ENCODE measurements around the gene PAM.
"Not testable (repeated sequence)": the region's sequence is repeated elsewhere in the genome, so short reads cannot be mapped to it uniquely, and the experiment has no call there.

PAM gene

GRCh38 chr5:102747386-102748166 is 7.5 kb upstream of the PAM start:
- H3K27me3 ChIP-seq (replicated peaks; ENCODE audit: control insufficient read depth, insufficient read depth, low read length): no peaks in the 10 kb centered on the region
- no peak for DNase-seq (ENCODE audit: extremely low read depth, insufficient read length)
- no peaks in the 10 kb centered on the region for H3K36me3 ChIP-seq (ENCODE audit: control insufficient read depth, insufficient read depth, low read length)
- H3K4me3 ChIP-seq (replicated peaks; ENCODE audit: low read depth, low read length): no peak overlapping the region
- no peak for TF ChIP-seq CTCF (IDR thresholded peaks at IDR 0.05; ENCODE audit: insufficient read depth, low read length, poor library complexity, severe bottlenecking)

- no peak for DNase-seq (ENCODE audit: extremely low read depth, insufficient read length)
- Histone ChIP-seq H3K4me3 (replicated peaks; ENCODE audit: low read depth, low read length) (no peak overlapping the region), H3K27me3 (replicated peaks; ENCODE audit: control insufficient read depth, insufficient read depth, low read length) (no peaks in the 10 kb centered on the region), H3K36me3 (ENCODE audit: control insufficient read depth, insufficient read depth, low read length) (no peaks in the 10 kb centered on the region)
- no peak for TF ChIP-seq CTCF (IDR thresholded peaks at IDR 0.05; ENCODE audit: insufficient read depth, low read length, poor library complexity, severe bottlenecking)
Observed at GRCh38 chr5:102749416-102750030, 5.6 kb upstream of the PAM start.

DNA sequence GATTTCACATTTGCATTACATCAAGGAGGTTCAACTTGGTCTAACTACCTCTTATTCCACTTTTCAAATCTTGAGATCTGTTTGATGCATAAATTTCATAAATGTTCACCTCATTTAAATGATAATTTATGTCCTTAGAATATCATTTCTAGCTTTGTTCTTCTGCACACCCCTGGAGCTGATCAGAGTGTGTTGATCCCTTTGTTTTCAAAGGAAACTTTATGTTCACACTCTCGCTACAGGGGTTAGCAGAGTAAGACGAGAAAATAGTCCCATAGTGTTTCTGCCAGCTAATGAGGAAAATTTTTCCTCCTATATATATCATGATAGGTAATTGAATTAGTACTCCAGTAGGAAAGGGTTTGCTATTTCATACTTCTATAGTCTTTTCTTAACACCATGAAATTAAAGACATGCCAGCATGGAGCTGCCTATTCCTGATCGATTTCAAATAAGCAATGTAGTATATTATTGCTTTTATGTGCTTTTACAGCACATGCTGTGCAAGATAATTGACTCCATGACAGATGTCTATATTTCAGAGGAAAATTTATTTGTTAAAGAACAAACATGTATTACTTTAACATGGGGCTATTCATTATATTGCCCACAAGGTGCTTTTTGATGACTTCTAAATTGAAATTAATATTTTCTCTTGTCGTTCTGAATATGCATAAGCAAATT is 4.8 kb upstream of the PAM start:
- Histone ChIP-seq H3K27me3 (replicated peaks; ENCODE audit: control insufficient read depth, insufficient read depth, low read length) (no peaks in the 10 kb centered on the region), H3K4me3 (replicated peaks; ENCODE audit: low read depth, low read length) (no peak overlapping the region), H3K36me3 (ENCODE audit: control insufficient read depth, insufficient read depth, low read length) (no peaks in the 10 kb centered on the region)
- TF ChIP-seq CTCF (IDR thresholded peaks at IDR 0.05; ENCODE audit: insufficient read depth, low read length, poor library complexity, severe bottlenecking): no peak
- no peak for DNase-seq (ENCODE audit: extremely low read depth, insufficient read length)

GRCh38 chr5:102751903-102752376 is 3.2 kb upstream of the PAM start:
- not testable (repeated sequence) for H3K4me3 ChIP-seq (replicated peaks; ENCODE audit: low read depth, low read length); H3K27me3 ChIP-seq (replicated peaks; ENCODE audit: control insufficient read depth, insufficient read depth, low read length)

DNA sequence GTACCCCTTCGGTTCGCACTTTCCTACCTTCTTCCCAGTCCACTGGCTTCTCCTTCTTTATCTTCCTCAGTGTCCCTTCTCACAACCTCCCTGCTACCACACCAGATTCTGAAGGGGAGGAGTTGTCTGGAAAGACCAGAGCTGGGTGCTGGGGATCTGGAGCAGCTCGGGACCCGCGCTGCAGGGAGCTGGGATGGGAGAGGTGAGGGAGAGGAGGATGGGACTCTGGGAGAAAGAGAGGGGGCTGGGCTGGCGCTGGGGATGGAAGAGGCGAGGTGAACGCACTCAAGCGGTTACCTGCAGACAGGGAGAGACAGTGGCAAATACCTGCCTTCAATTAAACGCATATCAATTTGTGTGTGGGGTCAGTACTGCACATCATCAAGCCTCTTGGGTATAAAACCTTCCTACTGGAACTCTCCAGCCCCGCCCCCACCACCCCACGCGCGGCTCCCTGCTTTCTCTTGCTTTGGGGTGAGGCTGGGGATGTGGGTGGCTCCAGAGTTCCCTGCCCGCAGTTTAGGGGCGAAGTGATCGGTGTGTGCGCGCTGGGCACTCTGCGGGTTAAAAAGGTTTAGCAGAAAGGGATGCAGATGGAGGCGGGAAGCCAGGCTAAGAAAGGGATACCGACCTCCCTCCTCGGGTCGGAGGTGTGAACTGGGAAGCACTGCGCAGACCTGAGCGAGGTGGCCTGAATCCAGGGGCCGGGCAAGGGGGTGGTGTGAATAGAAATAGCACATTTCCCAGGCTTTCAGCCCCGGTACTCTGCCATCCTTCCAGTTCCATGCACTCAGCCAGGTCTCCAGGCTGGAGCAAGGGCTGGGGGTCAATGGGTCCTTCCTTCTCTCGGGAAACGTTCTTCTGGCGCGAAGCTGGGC is 977 bp upstream of the PAM start:
- peak; percentile 13 for DNase-seq (ENCODE audit: extremely low read depth, insufficient read length)
- no peaks in the 10 kb centered on the region for H3K36me3 ChIP-seq (ENCODE audit: control insufficient read depth, insufficient read depth, low read length)
- no peak for TF ChIP-seq CTCF (IDR thresholded peaks at IDR 0.05; ENCODE audit: insufficient read depth, low read length, poor library complexity, severe bottlenecking)
- H3K4me3 ChIP-seq (replicated peaks; ENCODE audit: low read depth, low read length): peak overlapping the region; percentile 90
- no peaks in the 10 kb centered on the region for H3K27me3 ChIP-seq (replicated peaks; ENCODE audit: control insufficient read depth, insufficient read depth, low read length)

More at GRCh38 chr5:102751903-102752376, 3.2 kb upstream of the PAM start:
- not testable (repeated sequence) for H3K36me3 ChIP-seq (ENCODE audit: control insufficient read depth, insufficient read depth, low read length); DNase-seq (ENCODE audit: extremely low read depth, insufficient read length)
